Measurements from ENCODE around the gene PEF1. TPM values are rescaled to one million over a fixed set of nuclear protein-coding genes. Genes with fewer than 3 reads are reported as not detected.

PEF1 gene
- total RNA-seq, 1 experiment from 2014 or later, result 33.7 TPM

- TF ChIP-seq STAT6 (CRISPR knock-in tag; conservative IDR thresholded peaks at IDR 0.05; ENCODE audit: low read depth), result no peak
- no peak for TF ChIP-seq RELA (CRISPR knock-in tag; IDR thresholded peaks at IDR 0.05; ENCODE audit: borderline replicate concordance)
- TF ChIP-seq HMGA2 (CRISPR knock-in tag; IDR thresholded peaks at IDR 0.05), result no peak
- no peak for TF ChIP-seq ZNF423 (CRISPR knock-in tag; IDR thresholded peaks at IDR 0.05)
- TF ChIP-seq ERG (CRISPR knock-in tag; IDR thresholded peaks at IDR 0.05), result no peak
- TF ChIP-seq ZNF263 (CRISPR knock-in tag; IDR thresholded peaks at IDR 0.05; ENCODE audit: low read depth), result no peak
- TF ChIP-seq ETV6 (CRISPR knock-in tag; IDR thresholded peaks at IDR 0.05), result no peak
- no peak for TF ChIP-seq GABPB1 (CRISPR knock-in tag; IDR thresholded peaks at IDR 0.05)
- TF ChIP-seq SMAD4 (CRISPR knock-in tag; IDR thresholded peaks at IDR 0.05), result no peak
Observed at GRCh38 chr1:31625561-31626222, 19.0 kb downstream of the PEF1 start (continued).

- no peaks in the 10 kb centered on the region for H3K9me3 Mint-ChIP-seq
- no peak for TF ChIP-seq NFE2L1 (CRISPR knock-in tag; IDR thresholded peaks at IDR 0.05)
- no peak for TF ChIP-seq NR3C1 (CRISPR knock-in tag; conservative IDR thresholded peaks at IDR 0.05; ENCODE audit: low read depth)
- no peak for TF ChIP-seq OVOL2 (CRISPR knock-in tag; IDR thresholded peaks at IDR 0.05; ENCODE audit: borderline replicate concordance)
- peaks cover 7% of the 10 kb centered on the region for H3K36me3 Mint-ChIP-seq
- DNase-seq (ENCODE audit: low spot score), result no peak
- ChIA-PET POLR2A (no interaction called here), CTCF (interaction anchor here (0.6 to 2.8 kb wide), 3 partner anchors 7 to 61 kb away, joined by 3 to 14 read pairs (median 6); partner anchors contain the start of gene HCRTR1)
- no peak for ATAC-seq
- no peaks in the 10 kb centered on the region for H3K27me3 Mint-ChIP-seq (ENCODE audit: low read depth)
- 0 out of 2 replicates have a peak, but pooled peaks cover 4% of the 10 kb centered on the region for H3K4me1 Mint-ChIP-seq
- no peak overlapping the region for H3K27ac Mint-ChIP-seq
- H3K4me3 Mint-ChIP-seq, result no peak overlapping the region
Observed at GRCh38 chr1:31624731-31625514, 19.8 kb downstream of the PEF1 start.

GRCh38 chr1:31624309-31624708 is 20.4 kb downstream of the PEF1 start:
- ATAC-seq, result no peak
- no peak for TF ChIP-seq CREB1 (CRISPR knock-in tag; IDR thresholded peaks at IDR 0.05)
- no peak for TF ChIP-seq PREB (CRISPR knock-in tag; IDR thresholded peaks at IDR 0.05; ENCODE audit: borderline replicate concordance)
- TF ChIP-seq MLX (CRISPR knock-in tag; IDR thresholded peaks at IDR 0.05), result no peak
- no peak for TF ChIP-seq GABPB1 (CRISPR knock-in tag; IDR thresholded peaks at IDR 0.05)
- TF ChIP-seq CTCF (IDR thresholded peaks at IDR 0.05), result no peak
- TF ChIP-seq HMGA2 (CRISPR knock-in tag; IDR thresholded peaks at IDR 0.05), result no peak
- Mint-ChIP-seq H3K27me3 (ENCODE audit: low read depth) (peaks cover 1% of the 10 kb centered on the region), H3K4me3 (no peak overlapping the region), H3K9me3 (no peaks in the 10 kb centered on the region), H3K27ac (no peak overlapping the region), H3K4me1 (0 out of 2 replicates have a peak, but pooled peaks cover 4% of the 10 kb centered on the region), H3K36me3 (peaks cover 7% of the 10 kb centered on the region; the same call in 1 of the 2 replicates)
- ChIA-PET POLR2A (interaction anchor here (0.7 kb wide), 1 partner anchor 501 kb away, joined by 10 read pairs; no protein-coding TSS in a partner anchor), CTCF (interaction anchor here (0.6 to 0.8 kb wide), 2 partner anchors 9 to 14 kb away, joined by 6 to 9 read pairs; no protein-coding TSS in a partner anchor)
- no peak for DNase-seq (ENCODE audit: low spot score)

Data from WTC11 (cell line).